Measurements from ENCODE around the gene GNA14. TPM values are rescaled to one million over a fixed set of nuclear protein-coding genes. Genes with fewer than 3 reads are reported as not detected.

GNA14 gene
- total RNA-seq, 1 donor from 2014 or later = 11.0 TPM

- no peaks in the 10 kb centered on the region for H3K27me3 ChIP-seq
- intact Hi-C loops (cut with DNase I) = no loop called here
- no peaks in the 10 kb centered on the region for H3K9me3 ChIP-seq
- H3K27ac ChIP-seq = no peak overlapping the region
- DNase-seq (ENCODE audit: extremely low spot score in 2 of 2) = no peak
- TF ChIP-seq POLR2A (IDR thresholded peaks at IDR 0.05) = no peak
- H3K4me1 ChIP-seq = no peaks in the 10 kb centered on the region
- no peak overlapping the region for H3K4me3 ChIP-seq
- H3K36me3 ChIP-seq = no peaks in the 10 kb centered on the region
Observed at GRCh38 chr9:77541055-77541454, 107.1 kb downstream of the GNA14 start.

DNA sequence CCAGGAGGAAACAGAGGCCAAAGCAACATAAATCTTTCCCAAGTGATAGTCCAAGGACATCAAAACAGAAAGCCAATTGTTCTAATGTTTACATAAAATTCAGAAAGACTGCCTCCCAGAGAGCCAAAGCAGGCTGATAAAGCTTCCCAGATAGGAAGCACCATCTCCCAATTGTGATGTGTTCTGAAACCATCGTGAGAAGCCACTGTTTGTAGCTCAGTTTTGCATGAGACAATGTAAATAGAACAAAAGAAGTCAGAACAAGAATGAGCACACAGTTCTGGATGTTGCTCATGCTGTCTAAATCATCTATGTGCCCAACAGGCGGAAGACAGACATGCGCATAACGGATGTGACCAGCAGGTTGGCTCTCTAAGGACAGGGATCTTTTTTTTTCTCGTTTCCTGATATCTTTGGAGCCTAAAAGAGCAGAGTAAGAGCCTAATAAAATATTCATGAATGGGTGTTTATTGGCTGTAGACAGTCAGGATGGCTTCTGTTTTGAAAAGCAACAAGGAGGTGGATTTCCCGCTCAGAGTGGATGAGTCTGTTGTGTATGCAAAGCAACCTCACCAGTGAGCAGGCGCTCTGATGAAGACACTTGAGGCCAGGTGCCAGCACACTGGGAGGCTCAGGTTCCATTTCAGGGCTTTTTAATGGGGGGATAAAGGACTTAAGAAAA, 113.6 kb downstream of the GNA14 start:
- H3K9me3 ChIP-seq = no peaks in the 10 kb centered on the region
- no peak for TF ChIP-seq POLR2AphosphoS5 (IDR thresholded peaks at IDR 0.05; ENCODE audit: insufficient read depth in 1 of 2, low read depth in 1 of 2)
- TF ChIP-seq POLR2A (IDR thresholded peaks at IDR 0.05) = no peak
- no peak for TF ChIP-seq CTCF (IDR thresholded peaks at IDR 0.05)
- H3K27ac ChIP-seq = no peak overlapping the region
- H3K36me3 ChIP-seq = no peaks in the 10 kb centered on the region
- no peak for DNase-seq (ENCODE audit: extremely low spot score in 2 of 2)
- intact Hi-C loops (cut with DNase I) = no loop called here
- no peaks in the 10 kb centered on the region for H3K4me1 ChIP-seq
- no peaks in the 10 kb centered on the region for H3K27me3 ChIP-seq
- no peak overlapping the region for H3K4me3 ChIP-seq

- intact Hi-C loops (cut with DNase I) = no loop called here
- Histone ChIP-seq H3K27ac (no peak overlapping the region), H3K36me3 (no peaks in the 10 kb centered on the region), H3K27me3 (no peaks in the 10 kb centered on the region), H3K4me3 (no peak overlapping the region), H3K9me3 (no peaks in the 10 kb centered on the region), H3K4me1 (no peaks in the 10 kb centered on the region)
- no peak for TF ChIP-seq CTCF (IDR thresholded peaks at IDR 0.05)
- no peak for TF ChIP-seq POLR2A (IDR thresholded peaks at IDR 0.05)
- TF ChIP-seq POLR2AphosphoS5 (IDR thresholded peaks at IDR 0.05; ENCODE audit: insufficient read depth in 1 of 2, low read depth in 1 of 2) = no peak
- no peak for DNase-seq (ENCODE audit: extremely low spot score in 2 of 2)
Observed at GRCh38 chr9:77533671-77534070, 114.5 kb downstream of the GNA14 start.

GRCh38 chr9:77532607-77533006, 115.5 kb downstream of the GNA14 start:
- TF ChIP-seq POLR2AphosphoS5 (IDR thresholded peaks at IDR 0.05; ENCODE audit: insufficient read depth in 1 of 2, low read depth in 1 of 2) = no peak
- TF ChIP-seq POLR2A (IDR thresholded peaks at IDR 0.05) = no peak
- no peak for TF ChIP-seq CTCF (IDR thresholded peaks at IDR 0.05)
- no peak overlapping the region for H3K27ac ChIP-seq
- no peak overlapping the region for H3K4me3 ChIP-seq
- no peaks in the 10 kb centered on the region for H3K36me3 ChIP-seq
- no peak for DNase-seq (ENCODE audit: extremely low spot score in 2 of 2)
- intact Hi-C loops (cut with DNase I) = no loop called here
- no peaks in the 10 kb centered on the region for H3K27me3 ChIP-seq
- no peaks in the 10 kb centered on the region for H3K4me1 ChIP-seq
- H3K9me3 ChIP-seq = no peaks in the 10 kb centered on the region

GRCh38 chr9:77531400-77531799, 116.7 kb downstream of the GNA14 start:
- intact Hi-C loops (cut with DNase I) = no loop called here
- H3K4me1 ChIP-seq = no peaks in the 10 kb centered on the region
- no peak overlapping the region for H3K4me3 ChIP-seq
- H3K9me3 ChIP-seq = no peaks in the 10 kb centered on the region
- DNase-seq (ENCODE audit: extremely low spot score in 2 of 2) = no peak
- no peaks in the 10 kb centered on the region for H3K36me3 ChIP-seq
- H3K27me3 ChIP-seq = no peaks in the 10 kb centered on the region
- no peak overlapping the region for H3K27ac ChIP-seq
- TF ChIP-seq POLR2A (IDR thresholded peaks at IDR 0.05) (no peak), POLR2AphosphoS5 (IDR thresholded peaks at IDR 0.05; ENCODE audit: insufficient read depth in 1 of 2, low read depth in 1 of 2) (no peak), CTCF (IDR thresholded peaks at IDR 0.05) (no peak)
